ENCODE data around the gene ZBTB11.
"Not testable (repeated sequence)": the region's sequence is repeated elsewhere in the genome, so short reads cannot be mapped to it uniquely, and the experiment has no call there.

ZBTB11 gene

DNA sequence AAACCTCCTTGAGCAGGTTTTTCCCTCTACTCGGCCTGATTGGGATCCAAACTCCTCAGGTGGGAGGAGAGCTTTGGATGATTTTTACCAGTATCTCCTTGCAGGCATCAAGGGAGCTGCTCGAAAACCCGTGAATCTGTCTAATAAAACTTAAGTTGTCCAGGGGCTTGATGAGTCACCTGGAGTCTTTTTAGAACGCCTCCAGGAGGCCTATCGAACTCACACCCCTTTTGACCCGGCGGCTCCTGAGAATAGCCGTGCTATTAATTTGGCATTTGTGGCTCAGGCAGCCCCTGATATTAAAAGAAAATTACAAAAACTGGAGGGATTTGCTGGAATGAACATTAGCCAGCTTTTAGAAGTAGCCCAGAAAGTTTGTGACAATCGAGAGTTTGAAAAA is 41.6 kb downstream of the ZBTB11 start:
- H3K27ac ChIP-seq (ENCODE audit: low read depth, low read length): no peak overlapping the region
- no peaks in the 10 kb centered on the region for H3K9me3 ChIP-seq (ENCODE audit: control insufficient read depth in 1 of 2, low read length in 2 of 2)
- no peaks in the 10 kb centered on the region for H3K4me1 ChIP-seq (ENCODE audit: control insufficient read depth in 1 of 2, insufficient read depth in 2 of 2, low read length in 2 of 2)
- H3K27me3 ChIP-seq (ENCODE audit: control insufficient read depth in 1 of 2, insufficient read depth in 2 of 2, low read length in 2 of 2): no peaks in the 10 kb centered on the region
- H3K9ac ChIP-seq (ENCODE audit: low read depth in 1 of 2, low read length in 2 of 2): no peak overlapping the region
- H3K4me3 ChIP-seq (ENCODE audit: low read depth in 1 of 2, low read length in 2 of 2): no peak overlapping the region
- H3K36me3 ChIP-seq (ENCODE audit: control insufficient read depth in 1 of 2, insufficient read depth in 2 of 2, low read length in 2 of 2): no peaks in the 10 kb centered on the region

DNA sequence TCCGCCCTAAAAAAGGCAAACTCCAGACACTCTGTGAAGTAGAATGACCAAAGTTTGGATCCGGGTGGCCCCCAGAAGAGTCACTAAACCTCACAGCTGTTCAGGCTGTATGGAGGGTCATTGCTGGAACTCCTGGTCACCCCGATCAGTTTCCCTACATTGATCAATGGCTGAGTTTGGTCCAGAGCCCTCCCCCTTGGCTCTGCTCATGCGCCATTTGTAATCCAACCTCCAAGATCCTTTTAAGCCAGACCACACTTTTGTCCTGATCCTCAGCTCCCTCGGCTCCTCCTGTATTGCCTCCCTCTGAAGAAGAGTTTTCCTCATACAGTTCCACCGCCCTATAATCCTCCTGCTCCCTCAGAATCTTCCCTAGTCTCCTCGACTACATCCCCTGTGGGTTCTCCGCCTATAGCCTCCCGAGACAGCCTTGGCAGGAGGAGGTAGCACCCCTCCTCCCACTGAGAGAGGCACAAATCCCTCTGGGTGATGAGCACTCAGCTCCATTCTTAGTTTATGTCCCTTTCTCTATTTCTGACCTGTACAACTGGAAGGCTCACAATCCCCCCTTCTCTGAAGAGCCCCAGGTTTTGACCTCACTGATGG is 42.2 kb downstream of the ZBTB11 start:
- Histone ChIP-seq H3K9ac (ENCODE audit: low read depth in 1 of 2, low read length in 2 of 2) (no peak overlapping the region), H3K4me1 (ENCODE audit: control insufficient read depth in 1 of 2, insufficient read depth in 2 of 2, low read length in 2 of 2) (no peaks in the 10 kb centered on the region), H3K9me3 (ENCODE audit: control insufficient read depth in 1 of 2, low read length in 2 of 2) (no peaks in the 10 kb centered on the region), H3K27ac (ENCODE audit: low read depth, low read length) (no peak overlapping the region), H3K27me3 (ENCODE audit: control insufficient read depth in 1 of 2, insufficient read depth in 2 of 2, low read length in 2 of 2) (no peaks in the 10 kb centered on the region), H3K36me3 (ENCODE audit: control insufficient read depth in 1 of 2, insufficient read depth in 2 of 2, low read length in 2 of 2) (no peaks in the 10 kb centered on the region), H3K4me3 (ENCODE audit: low read depth in 1 of 2, low read length in 2 of 2) (no peak overlapping the region)

DNA sequence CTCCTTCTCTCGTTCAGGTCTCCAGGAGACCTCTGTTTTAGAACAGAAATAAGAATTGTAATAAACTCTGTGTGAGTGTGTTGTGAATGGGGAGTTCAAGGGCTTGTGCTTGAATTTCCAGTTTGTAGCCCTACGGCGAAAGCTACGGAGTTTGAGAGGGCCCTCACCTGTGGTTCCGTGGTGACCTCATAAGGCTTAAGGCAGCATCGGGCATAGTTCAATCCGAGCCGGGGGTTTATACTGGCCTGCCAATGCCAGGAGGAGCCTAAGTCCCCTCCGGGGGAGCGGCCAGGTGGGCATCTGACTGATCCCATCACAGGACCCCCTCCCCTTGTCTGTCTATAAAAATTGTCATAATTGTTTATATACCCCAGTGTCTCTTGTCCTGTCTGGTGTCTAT is 43.7 kb downstream of the ZBTB11 start:
- Histone ChIP-seq H3K27ac (ENCODE audit: low read depth, low read length) (no peak overlapping the region), H3K4me1 (ENCODE audit: control insufficient read depth in 1 of 2, insufficient read depth in 2 of 2, low read length in 2 of 2) (no peaks in the 10 kb centered on the region), H3K9ac (ENCODE audit: low read depth in 1 of 2, low read length in 2 of 2) (no peak overlapping the region), H3K27me3 (ENCODE audit: control insufficient read depth in 1 of 2, insufficient read depth in 2 of 2, low read length in 2 of 2) (no peaks in the 10 kb centered on the region), H3K9me3 (ENCODE audit: control insufficient read depth in 1 of 2, low read length in 2 of 2) (no peaks in the 10 kb centered on the region), H3K4me3 (ENCODE audit: low read depth in 1 of 2, low read length in 2 of 2) (no peak overlapping the region), H3K36me3 (ENCODE audit: control insufficient read depth in 1 of 2, insufficient read depth in 2 of 2, low read length in 2 of 2) (no peaks in the 10 kb centered on the region)

DNA sequence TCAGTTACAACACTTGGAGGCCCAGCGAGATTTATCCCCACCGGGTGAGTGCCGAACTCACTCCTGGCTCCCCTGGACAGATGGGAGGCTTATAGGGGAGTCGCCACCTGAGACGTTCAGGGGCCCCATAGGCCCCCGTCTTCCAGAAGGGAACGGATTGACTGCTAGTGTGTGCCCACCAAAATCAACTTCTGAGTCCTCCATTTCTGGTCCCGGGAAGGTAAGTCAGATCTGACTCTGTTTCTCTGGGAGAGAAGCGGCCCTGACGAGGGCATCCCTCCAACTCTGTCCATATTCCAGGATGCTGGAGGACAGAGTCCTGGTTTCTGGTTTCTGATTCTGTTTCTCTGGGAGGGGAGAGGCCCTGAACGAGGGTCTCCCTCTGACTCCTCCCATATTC is 44.3 kb downstream of the ZBTB11 start:
- no peak overlapping the region for H3K9ac ChIP-seq (ENCODE audit: low read depth in 1 of 2, low read length in 2 of 2)
- H3K4me3 ChIP-seq (ENCODE audit: low read depth in 1 of 2, low read length in 2 of 2): no peak overlapping the region
- no peaks in the 10 kb centered on the region for H3K36me3 ChIP-seq (ENCODE audit: control insufficient read depth in 1 of 2, insufficient read depth in 2 of 2, low read length in 2 of 2)
- H3K27me3 ChIP-seq (ENCODE audit: control insufficient read depth in 1 of 2, insufficient read depth in 2 of 2, low read length in 2 of 2): no peaks in the 10 kb centered on the region
- H3K9me3 ChIP-seq (ENCODE audit: control insufficient read depth in 1 of 2, low read length in 2 of 2): no peaks in the 10 kb centered on the region
- H3K27ac ChIP-seq (ENCODE audit: low read depth, low read length): no peak overlapping the region
- no peaks in the 10 kb centered on the region for H3K4me1 ChIP-seq (ENCODE audit: control insufficient read depth in 1 of 2, insufficient read depth in 2 of 2, low read length in 2 of 2)

DNA sequence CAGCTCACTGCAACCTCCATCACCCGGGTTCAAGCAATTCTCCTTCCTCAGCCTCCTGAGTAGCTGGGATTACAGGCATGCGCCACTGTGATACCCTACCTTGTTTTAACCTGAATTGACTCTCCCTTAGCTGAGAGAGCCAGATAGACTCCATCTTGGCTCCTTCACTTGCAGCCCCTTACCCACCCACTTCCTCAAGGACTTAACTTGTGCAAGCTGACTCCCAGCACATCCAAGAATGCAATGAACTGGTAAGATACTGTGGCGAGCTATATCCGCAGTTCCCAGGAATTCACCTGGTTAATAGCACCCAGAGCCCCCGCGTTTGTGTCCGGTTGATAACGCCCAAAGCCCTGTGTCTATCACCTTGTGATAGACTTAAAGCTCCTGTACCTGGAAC is 45.0 kb downstream of the ZBTB11 start:
- H3K27ac ChIP-seq (ENCODE audit: low read depth, low read length); H3K9me3 ChIP-seq (ENCODE audit: control insufficient read depth in 1 of 2, low read length in 2 of 2); H3K4me3 ChIP-seq (ENCODE audit: low read depth in 1 of 2, low read length in 2 of 2); H3K4me1 ChIP-seq (ENCODE audit: control insufficient read depth in 1 of 2, insufficient read depth in 2 of 2, low read length in 2 of 2); H3K27me3 ChIP-seq (ENCODE audit: control insufficient read depth in 1 of 2, insufficient read depth in 2 of 2, low read length in 2 of 2); H3K9ac ChIP-seq (ENCODE audit: low read depth in 1 of 2, low read length in 2 of 2); H3K36me3 ChIP-seq (ENCODE audit: control insufficient read depth in 1 of 2, insufficient read depth in 2 of 2, low read length in 2 of 2): not testable (repeated sequence)

DNA sequence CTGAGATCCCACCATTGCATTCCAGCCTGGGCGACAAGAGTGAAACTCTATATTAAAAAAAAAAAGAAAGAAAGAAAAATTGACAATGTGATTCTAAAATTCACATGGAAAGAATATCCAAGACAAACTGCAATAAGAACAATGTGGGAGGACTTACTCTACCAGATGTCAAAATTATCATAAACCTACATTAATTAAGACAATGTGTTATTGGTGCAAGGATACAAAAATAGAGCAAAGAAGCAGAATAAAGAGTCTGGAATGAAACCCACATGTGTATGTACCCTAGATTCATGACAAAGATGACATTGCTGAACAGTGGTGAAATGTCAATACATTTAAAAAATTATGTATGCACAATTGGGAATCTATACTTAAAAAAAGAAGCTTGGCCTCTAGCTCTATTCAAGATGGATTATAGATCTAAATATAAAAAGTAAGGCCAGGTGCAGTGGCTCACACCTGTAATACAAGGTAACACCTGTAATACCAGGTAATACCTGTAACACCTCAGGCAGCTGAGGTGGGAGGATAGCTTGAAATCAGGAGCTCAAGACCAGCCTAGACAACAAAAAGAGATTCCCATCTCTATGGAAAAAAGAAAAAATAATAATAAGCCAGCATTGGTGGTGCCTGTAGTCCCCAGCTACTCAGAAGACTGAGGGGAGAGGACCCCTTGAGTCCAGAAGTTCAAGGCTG is 45.7 kb downstream of the ZBTB11 start:
- Histone ChIP-seq H3K9me3 (ENCODE audit: control insufficient read depth in 1 of 2, low read length in 2 of 2) (no peaks in the 10 kb centered on the region), H3K27ac (ENCODE audit: low read depth, low read length) (no peak overlapping the region), H3K36me3 (ENCODE audit: control insufficient read depth in 1 of 2, insufficient read depth in 2 of 2, low read length in 2 of 2) (no peaks in the 10 kb centered on the region), H3K9ac (ENCODE audit: low read depth in 1 of 2, low read length in 2 of 2) (no peak overlapping the region), H3K4me3 (ENCODE audit: low read depth in 1 of 2, low read length in 2 of 2) (no peak overlapping the region), H3K4me1 (ENCODE audit: control insufficient read depth in 1 of 2, insufficient read depth in 2 of 2, low read length in 2 of 2) (no peaks in the 10 kb centered on the region), H3K27me3 (ENCODE audit: control insufficient read depth in 1 of 2, insufficient read depth in 2 of 2, low read length in 2 of 2) (no peaks in the 10 kb centered on the region)

DNA sequence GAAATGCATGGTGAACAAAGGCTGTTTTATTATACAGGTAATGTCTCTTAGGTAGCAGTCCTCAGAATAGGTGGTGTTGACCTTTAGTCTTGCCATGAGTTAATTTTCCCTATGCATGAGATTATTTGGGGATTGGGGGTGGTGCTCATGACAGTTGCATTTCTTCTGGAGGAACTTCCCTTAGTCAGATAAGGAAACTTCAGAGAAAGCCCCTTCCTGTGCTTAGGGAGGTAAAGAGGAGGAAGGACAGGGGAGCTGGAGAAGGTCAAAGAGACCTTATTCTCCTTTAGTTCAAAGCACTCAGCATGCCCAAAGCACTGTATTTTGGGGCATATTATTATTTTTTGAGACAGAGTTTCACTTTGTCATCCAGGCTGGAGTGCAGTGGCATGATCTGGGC is 47.7 kb downstream of the ZBTB11 start:
- Histone ChIP-seq H3K27ac (ENCODE audit: low read depth, low read length) (no peak overlapping the region), H3K9me3 (ENCODE audit: control insufficient read depth in 1 of 2, low read length in 2 of 2) (no peaks in the 10 kb centered on the region), H3K9ac (ENCODE audit: low read depth in 1 of 2, low read length in 2 of 2) (no peak overlapping the region), H3K27me3 (ENCODE audit: control insufficient read depth in 1 of 2, insufficient read depth in 2 of 2, low read length in 2 of 2) (no peaks in the 10 kb centered on the region), H3K36me3 (ENCODE audit: control insufficient read depth in 1 of 2, insufficient read depth in 2 of 2, low read length in 2 of 2) (no peaks in the 10 kb centered on the region), H3K4me1 (ENCODE audit: control insufficient read depth in 1 of 2, insufficient read depth in 2 of 2, low read length in 2 of 2) (no peaks in the 10 kb centered on the region), H3K4me3 (ENCODE audit: low read depth in 1 of 2, low read length in 2 of 2) (no peak overlapping the region)

DNA sequence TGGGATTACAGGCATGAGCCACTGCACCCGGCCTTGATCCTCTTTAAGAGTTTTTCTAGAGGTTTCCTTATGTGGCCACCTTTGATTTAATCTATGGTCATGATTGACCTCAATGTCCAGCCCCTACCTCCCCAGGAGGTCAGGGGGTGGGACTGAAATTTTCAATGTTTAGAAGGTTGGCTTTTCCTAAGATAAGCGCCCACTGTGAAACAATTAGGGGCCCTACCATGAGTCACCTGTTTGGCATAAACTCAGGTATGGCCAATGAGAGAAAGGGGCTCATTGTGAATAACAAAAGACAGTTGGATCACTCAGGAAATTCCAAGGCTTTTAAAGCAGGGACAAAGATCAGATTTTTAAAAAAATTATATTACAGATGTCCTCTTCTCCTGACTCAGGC is 51.1 kb downstream of the ZBTB11 start:
- no peak overlapping the region for H3K4me3 ChIP-seq (ENCODE audit: low read depth in 1 of 2, low read length in 2 of 2)
- H3K4me1 ChIP-seq (ENCODE audit: control insufficient read depth in 1 of 2, insufficient read depth in 2 of 2, low read length in 2 of 2): no peaks in the 10 kb centered on the region
- no peaks in the 10 kb centered on the region for H3K36me3 ChIP-seq (ENCODE audit: control insufficient read depth in 1 of 2, insufficient read depth in 2 of 2, low read length in 2 of 2)

DNA sequence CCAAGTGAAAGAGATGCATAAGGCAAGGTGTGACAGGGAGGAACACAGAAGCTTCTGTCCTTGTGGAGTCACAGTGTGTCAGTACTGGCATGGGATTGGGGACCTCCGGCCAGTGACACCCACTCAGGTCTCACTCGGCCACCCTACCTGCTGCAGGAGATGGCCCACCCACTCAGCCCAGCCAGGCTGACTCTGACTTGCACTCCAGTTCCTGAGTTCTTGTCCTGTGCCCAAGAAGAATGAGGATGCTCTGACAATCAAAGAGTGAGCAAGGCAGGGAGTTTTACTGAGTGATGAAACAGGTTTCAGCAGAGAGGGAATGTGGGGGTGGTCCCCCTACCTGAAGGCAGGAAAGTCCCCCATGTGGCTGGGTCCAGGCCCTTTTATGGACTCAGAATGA is 52.1 kb downstream of the ZBTB11 start:
- Histone ChIP-seq H3K4me3 (ENCODE audit: low read depth in 1 of 2, low read length in 2 of 2) (no peak overlapping the region), H3K9me3 (ENCODE audit: control insufficient read depth in 1 of 2, low read length in 2 of 2) (no peaks in the 10 kb centered on the region), H3K9ac (ENCODE audit: low read depth in 1 of 2, low read length in 2 of 2) (no peak overlapping the region), H3K27me3 (ENCODE audit: control insufficient read depth in 1 of 2, insufficient read depth in 2 of 2, low read length in 2 of 2) (no peaks in the 10 kb centered on the region), H3K4me1 (ENCODE audit: control insufficient read depth in 1 of 2, insufficient read depth in 2 of 2, low read length in 2 of 2) (no peaks in the 10 kb centered on the region), H3K36me3 (ENCODE audit: control insufficient read depth in 1 of 2, insufficient read depth in 2 of 2, low read length in 2 of 2) (no peaks in the 10 kb centered on the region), H3K27ac (ENCODE audit: low read depth, low read length) (no peak overlapping the region)

More for the DNA sequence above, 51.1 kb downstream of the ZBTB11 start:
- Histone ChIP-seq H3K27me3 (ENCODE audit: control insufficient read depth in 1 of 2, insufficient read depth in 2 of 2, low read length in 2 of 2) (no peaks in the 10 kb centered on the region), H3K9ac (ENCODE audit: low read depth in 1 of 2, low read length in 2 of 2) (no peak overlapping the region), H3K9me3 (ENCODE audit: control insufficient read depth in 1 of 2, low read length in 2 of 2) (no peaks in the 10 kb centered on the region), H3K27ac (ENCODE audit: low read depth, low read length) (no peak overlapping the region)

DNA sequence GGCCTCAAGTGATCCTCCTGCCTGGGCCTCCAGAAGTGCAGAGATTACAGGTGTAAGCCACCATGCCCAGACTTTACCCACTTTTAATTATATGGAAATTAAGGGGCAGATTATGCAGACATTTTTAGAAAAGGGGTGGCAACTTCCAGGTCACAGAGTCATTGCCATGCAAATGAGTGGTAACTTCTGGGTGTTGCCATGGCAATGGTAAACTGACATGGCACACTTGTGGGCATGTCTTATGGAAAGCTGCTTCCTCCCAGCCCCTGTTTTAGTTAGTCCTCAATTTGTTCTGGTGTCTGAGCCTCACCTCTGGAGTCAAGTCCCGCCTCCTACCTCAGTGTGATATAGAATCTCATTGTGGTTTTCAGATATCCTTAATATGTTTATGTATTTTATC is 53.3 kb downstream of the ZBTB11 start:
- Histone ChIP-seq H3K36me3 (ENCODE audit: control insufficient read depth in 1 of 2, insufficient read depth in 2 of 2, low read length in 2 of 2) (no peaks in the 10 kb centered on the region), H3K27ac (ENCODE audit: low read depth, low read length) (no peak overlapping the region), H3K4me3 (ENCODE audit: low read depth in 1 of 2, low read length in 2 of 2) (no peak overlapping the region), H3K27me3 (ENCODE audit: control insufficient read depth in 1 of 2, insufficient read depth in 2 of 2, low read length in 2 of 2) (no peaks in the 10 kb centered on the region), H3K4me1 (ENCODE audit: control insufficient read depth in 1 of 2, insufficient read depth in 2 of 2, low read length in 2 of 2) (no peaks in the 10 kb centered on the region), H3K9me3 (ENCODE audit: control insufficient read depth in 1 of 2, low read length in 2 of 2) (no peaks in the 10 kb centered on the region), H3K9ac (ENCODE audit: low read depth in 1 of 2, low read length in 2 of 2) (no peak overlapping the region)
